Coronary artery (tissue), 2 donors: ENCODE data around the gene ST6GALNAC3.
"Not testable (repeated sequence)": the region's sequence is repeated elsewhere in the genome, so short reads cannot be mapped to it uniquely, and the experiment has no call there.

Experiments used
- DNase-seq: peaks from one replicate; pipeline ENCODE4 v3.0.0-alpha.2; 2017; ENCODE audit warnings: low spot score
- H3K27ac ChIP-seq, 2 donors: fragments of 200-600 bp; sonication (generic); one replicate each; pipeline ENCODE4 v1.5.1; 2016 to 2019
- H3K4me3 ChIP-seq: fragments of 200-600 bp; sonication (generic); 2 replicates; pipeline ENCODE4 v1.5.1; 2016; ENCODE audit warnings: mild to moderate bottlenecking, moderate library complexity
- CTCF ChIP-seq: fragments of 200-600 bp; sonication (generic); IDR thresholded peaks from one replicate; pipeline ENCODE4 v1.5.1; 2019; ENCODE audit warnings: antibody characterized with exemption

The ST6GALNAC3 gene

DNA sequence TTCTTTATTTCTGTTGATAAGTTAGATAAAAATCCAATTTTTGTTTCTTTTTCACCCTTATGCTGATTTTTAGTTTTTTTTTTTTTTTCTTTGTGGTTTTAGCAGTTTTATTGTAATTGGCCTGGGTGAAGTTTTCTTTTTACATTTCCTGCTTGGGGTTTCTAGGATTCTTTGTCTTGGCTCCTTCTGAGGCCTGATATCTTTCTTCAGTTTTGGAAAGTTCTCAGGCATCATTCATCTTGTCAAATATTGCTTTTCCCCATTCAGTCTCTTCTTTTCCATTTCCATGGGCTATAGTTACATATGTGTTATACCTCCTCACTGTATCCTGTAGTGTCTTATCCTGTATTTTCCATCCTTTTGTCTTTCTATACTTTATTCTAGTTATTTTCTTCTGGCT, 28.5 kb downstream of the ST6GALNAC3 start:
- Histone ChIP-seq H3K27ac (no peak overlapping the region), H3K4me3 (no peak overlapping the region)
- DNase-seq, result no peak
- no peak for TF ChIP-seq CTCF

- DNase-seq, result no peak
- H3K4me3 ChIP-seq, result no peak overlapping the region
- TF ChIP-seq CTCF, result no peak
- H3K27ac ChIP-seq, result no peak overlapping the region
Observed at GRCh38 chr1:76105372-76105771, 30.8 kb downstream of the ST6GALNAC3 start.

GRCh38 chr1:76106251-76106650, 31.7 kb downstream of the ST6GALNAC3 start:
- Histone ChIP-seq H3K4me3 (no peak overlapping the region), H3K27ac (no peak overlapping the region)
- DNase-seq, result no peak
- no peak for TF ChIP-seq CTCF

- Histone ChIP-seq H3K27ac (no peak overlapping the region), H3K4me3 (no peak overlapping the region)
- TF ChIP-seq CTCF, result no peak
- DNase-seq, result no peak
Observed at GRCh38 chr1:76106719-76107235, 32.2 kb downstream of the ST6GALNAC3 start.

GRCh38 chr1:76109404-76109803, 34.9 kb downstream of the ST6GALNAC3 start:
- no peak for DNase-seq
- Histone ChIP-seq H3K4me3 (no peak overlapping the region), H3K27ac (no peak overlapping the region)
- no peak for TF ChIP-seq CTCF

GRCh38 chr1:76109901-76110560, 35.5 kb downstream of the ST6GALNAC3 start:
- Histone ChIP-seq H3K27ac (no peak overlapping the region), H3K4me3 (no peak overlapping the region)
- TF ChIP-seq CTCF, result no peak
- DNase-seq, result no peak

DNA sequence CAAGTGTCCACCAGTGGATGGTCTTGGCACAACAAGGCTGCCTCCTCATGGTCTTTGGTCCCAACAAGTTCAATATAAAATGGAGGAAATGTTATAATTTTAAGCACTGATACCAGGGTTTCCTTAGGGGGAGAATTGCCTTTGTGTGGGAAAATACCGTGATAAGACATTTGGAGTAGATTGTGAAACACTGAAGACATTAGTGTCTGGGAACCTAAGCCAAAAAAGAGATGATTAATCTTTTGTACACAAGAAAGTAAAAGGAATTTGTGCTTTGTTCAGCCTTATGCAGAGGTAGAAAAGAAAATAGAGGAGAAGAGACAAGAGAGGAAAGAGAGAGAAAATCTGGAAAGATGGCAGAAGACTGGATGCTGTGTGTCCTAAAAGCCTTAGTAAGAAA, 36.1 kb downstream of the ST6GALNAC3 start:
- Histone ChIP-seq H3K27ac (no peak overlapping the region), H3K4me3 (no peak overlapping the region)
- no peak for TF ChIP-seq CTCF
- no peak for DNase-seq

- H3K4me3 ChIP-seq, H3K27ac ChIP-seq, DNase-seq: not testable (repeated sequence)
Observed at GRCh38 chr1:76112321-76112720, 37.8 kb downstream of the ST6GALNAC3 start.
